Lower leg skin (tissue), 3 donors: Measurements from ENCODE around the gene MAU2.

Source experiments
- CTCF ChIP-seq, 3 donors: fragments of 450-650 bp; IDR thresholded peaks; one replicate each; pipeline ENCODE4 v1.5.1; 2016; ENCODE audit warnings: antibody characterized with exemption in 3 of 3, mild to moderate bottlenecking in 3 of 3, moderate library complexity in 2 of 3
- POLR2A ChIP-seq, 2 donors: fragments of 450-650 bp; IDR thresholded peaks; one replicate each; pipeline ENCODE4 v1.6.1; 2016 to 2017; ENCODE audit warnings: antibody characterized with exemption in 2 of 2, mild to moderate bottlenecking in 1 of 2, moderate library complexity in 1 of 2

- TF ChIP-seq POLR2A (IDR thresholded peaks at IDR 0.05): no peak
- no peak for TF ChIP-seq CTCF (IDR thresholded peaks at IDR 0.05)
Measured at GRCh38 chr19:19388568-19389555, 68.2 kb downstream of the MAU2 start.
